AG04449 (cell line): ENCODE results near the gene DLST.

Source experiments
- CTCF ChIA-PET: fragments of 350-600 bp; formaldehyde crosslinking; extraction: SDS; loops from one replicate; lab custom pipeline; 2021; ENCODE audit warnings: antibody characterized with exemption; lab: Yijun Ruan, JAX
- POLR2A ChIA-PET: fragments of 400-600, 350-600 bp; formaldehyde crosslinking; extraction: SDS; loops from one replicate; lab custom pipeline; 2020; ENCODE audit warnings: antibody characterized with exemption, inconsistent platforms; lab: Yijun Ruan, JAX
- DNase-seq: peaks from one replicate; pipeline ENCODE4 v3.0.0-alpha.2; 2010; ENCODE audit warnings: low read depth, low spot score
- H3K4me3 ChIP-seq: 2 replicates; pipeline ENCODE4 v1.5.1; 2011; ENCODE audit warnings: low read depth, mild to moderate bottlenecking, control low read depth, low read length
- TF ChIP-seq, protein P1 (sequence below): IDR thresholded peaks from one replicate; pipeline ENCODE4 v1.5.1; 2011; ENCODE audit warnings: mild to moderate bottlenecking, moderate library complexity, low read length, control low read depth, inconsistent platforms; ENCODE audit not compliant: insufficient read depth; ENCODE audit errors: missing control alignments

DLST gene

DNA sequence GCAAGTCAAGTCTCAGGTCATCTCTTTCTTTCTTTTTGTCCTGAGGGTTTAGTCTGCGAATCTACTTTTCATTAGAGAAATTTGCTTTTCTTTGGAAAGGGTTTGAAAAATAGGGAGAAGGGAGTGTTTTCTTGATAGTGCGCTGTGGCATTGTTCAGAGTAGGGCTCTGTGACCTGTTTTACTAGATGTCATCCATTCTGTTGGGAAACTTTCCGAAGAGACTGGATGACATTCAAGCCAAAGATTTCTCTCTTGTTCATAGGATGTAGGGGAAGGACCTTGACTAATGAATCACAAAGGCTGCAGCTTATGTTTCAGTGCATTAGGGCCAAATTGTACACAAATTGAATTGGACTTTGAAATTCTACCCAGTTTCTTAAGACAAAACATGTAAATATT, 14.7 kb downstream of the DLST start:
- TF ChIP-seq, protein P1, sequence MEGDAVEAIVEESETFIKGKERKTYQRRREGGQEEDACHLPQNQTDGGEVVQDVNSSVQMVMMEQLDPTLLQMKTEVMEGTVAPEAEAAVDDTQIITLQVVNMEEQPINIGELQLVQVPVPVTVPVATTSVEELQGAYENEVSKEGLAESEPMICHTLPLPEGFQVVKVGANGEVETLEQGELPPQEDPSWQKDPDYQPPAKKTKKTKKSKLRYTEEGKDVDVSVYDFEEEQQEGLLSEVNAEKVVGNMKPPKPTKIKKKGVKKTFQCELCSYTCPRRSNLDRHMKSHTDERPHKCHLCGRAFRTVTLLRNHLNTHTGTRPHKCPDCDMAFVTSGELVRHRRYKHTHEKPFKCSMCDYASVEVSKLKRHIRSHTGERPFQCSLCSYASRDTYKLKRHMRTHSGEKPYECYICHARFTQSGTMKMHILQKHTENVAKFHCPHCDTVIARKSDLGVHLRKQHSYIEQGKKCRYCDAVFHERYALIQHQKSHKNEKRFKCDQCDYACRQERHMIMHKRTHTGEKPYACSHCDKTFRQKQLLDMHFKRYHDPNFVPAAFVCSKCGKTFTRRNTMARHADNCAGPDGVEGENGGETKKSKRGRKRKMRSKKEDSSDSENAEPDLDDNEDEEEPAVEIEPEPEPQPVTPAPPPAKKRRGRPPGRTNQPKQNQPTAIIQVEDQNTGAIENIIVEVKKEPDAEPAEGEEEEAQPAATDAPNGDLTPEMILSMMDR: no peak
- CTCF ChIA-PET: interaction anchor here (11.4 to 26.3 kb wide), 3 partner anchors 8 to 195 kb away, joined by 269 to 689 read pairs (median 296); no protein-coding TSS in a partner anchor
- no peak for DNase-seq
- POLR2A ChIA-PET: interaction anchor here (1.5 kb wide), 1 partner anchor 14 kb away, joined by 4 read pairs; no protein-coding TSS in a partner anchor
- H3K4me3 ChIP-seq: no peak overlapping the region

DNA sequence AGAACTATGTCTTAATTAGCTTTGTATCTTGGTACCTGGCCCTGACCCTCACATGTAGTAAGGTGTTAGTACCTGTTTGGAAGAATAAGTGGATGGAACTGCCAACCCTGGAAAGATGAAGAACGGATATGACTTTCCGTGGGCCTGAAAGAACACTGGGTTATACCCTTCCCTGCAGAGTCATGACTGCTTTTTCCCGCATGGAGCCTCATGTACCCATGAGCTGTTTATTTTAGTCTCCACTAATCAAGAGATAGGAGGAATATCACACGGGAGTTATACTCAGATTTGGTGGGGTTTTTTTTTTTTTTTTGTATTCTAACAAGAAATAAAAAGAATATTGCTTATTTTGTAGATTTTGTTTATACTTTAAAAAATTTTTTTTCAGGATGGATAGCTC, 15.9 kb downstream of the DLST start:
- TF ChIP-seq, protein P1: no peak
- POLR2A ChIA-PET: interaction anchor here (0.8 kb wide), 1 partner anchor 12 kb away, joined by 3 read pairs; no protein-coding TSS in a partner anchor
- no peak overlapping the region for H3K4me3 ChIP-seq
- CTCF ChIA-PET: interaction anchor here (0.9 to 26.3 kb wide), 5 partner anchors 7 to 194 kb away, joined by 5 to 689 read pairs (median 269); no protein-coding TSS in a partner anchor
- DNase-seq: no peak

DNA sequence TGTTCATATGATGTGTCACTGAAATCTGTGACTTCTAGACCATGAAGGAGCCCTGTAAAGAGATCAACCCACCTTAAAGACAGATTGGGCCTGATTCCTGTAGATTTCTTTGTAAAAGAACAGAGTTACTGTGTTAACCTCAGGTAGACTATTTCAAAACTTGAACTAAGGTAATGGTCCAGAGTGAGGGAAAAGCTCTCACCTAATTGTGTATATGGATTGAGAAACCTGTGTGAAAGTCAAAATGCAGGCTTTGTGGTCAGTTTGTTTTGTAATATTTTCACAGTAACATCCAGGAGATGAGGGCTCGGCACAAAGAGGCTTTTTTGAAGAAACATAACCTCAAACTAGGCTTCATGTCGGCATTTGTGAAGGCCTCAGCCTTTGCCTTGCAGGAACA, 16.4 kb downstream of the DLST start:
- H3K4me3 ChIP-seq: no peak overlapping the region
- TF ChIP-seq, protein P1: no peak
- CTCF ChIA-PET: interaction anchor here (2.3 to 26.3 kb wide), 4 partner anchors 7 to 193 kb away, joined by 7 to 689 read pairs (median 282); no protein-coding TSS in a partner anchor
- POLR2A ChIA-PET: interaction anchor here (0.8 kb wide), 1 partner anchor 12 kb away, joined by 3 read pairs; no protein-coding TSS in a partner anchor
- DNase-seq: no peak

DNA sequence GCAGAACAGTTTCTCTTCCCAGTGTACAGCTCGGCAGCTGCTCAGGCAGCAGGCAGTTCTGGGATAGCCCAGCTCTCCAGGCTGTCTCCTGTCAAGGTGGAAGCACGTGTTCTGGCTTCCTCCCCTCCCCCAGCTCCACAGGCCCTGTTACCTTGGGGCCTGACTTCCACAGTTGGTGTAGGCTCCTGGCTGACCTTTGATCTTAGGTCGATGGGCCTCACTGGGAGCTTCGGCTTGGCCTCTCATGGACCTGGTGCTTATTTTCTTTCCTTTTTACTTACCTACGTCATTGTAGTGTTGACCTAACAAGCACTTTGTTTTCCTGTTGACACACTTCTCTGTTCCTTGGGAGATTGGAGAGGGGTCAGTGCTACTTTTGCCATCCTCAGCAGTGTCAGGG, 17.0 kb downstream of the DLST start:
- ChIA-PET POLR2A (no interaction called here), CTCF (interaction anchor here (2.3 to 26.3 kb wide), 4 partner anchors 6 to 193 kb away, joined by 7 to 689 read pairs (median 282); no protein-coding TSS in a partner anchor)
- no peak overlapping the region for H3K4me3 ChIP-seq
- TF ChIP-seq, protein P1: no peak
- no peak for DNase-seq

DNA sequence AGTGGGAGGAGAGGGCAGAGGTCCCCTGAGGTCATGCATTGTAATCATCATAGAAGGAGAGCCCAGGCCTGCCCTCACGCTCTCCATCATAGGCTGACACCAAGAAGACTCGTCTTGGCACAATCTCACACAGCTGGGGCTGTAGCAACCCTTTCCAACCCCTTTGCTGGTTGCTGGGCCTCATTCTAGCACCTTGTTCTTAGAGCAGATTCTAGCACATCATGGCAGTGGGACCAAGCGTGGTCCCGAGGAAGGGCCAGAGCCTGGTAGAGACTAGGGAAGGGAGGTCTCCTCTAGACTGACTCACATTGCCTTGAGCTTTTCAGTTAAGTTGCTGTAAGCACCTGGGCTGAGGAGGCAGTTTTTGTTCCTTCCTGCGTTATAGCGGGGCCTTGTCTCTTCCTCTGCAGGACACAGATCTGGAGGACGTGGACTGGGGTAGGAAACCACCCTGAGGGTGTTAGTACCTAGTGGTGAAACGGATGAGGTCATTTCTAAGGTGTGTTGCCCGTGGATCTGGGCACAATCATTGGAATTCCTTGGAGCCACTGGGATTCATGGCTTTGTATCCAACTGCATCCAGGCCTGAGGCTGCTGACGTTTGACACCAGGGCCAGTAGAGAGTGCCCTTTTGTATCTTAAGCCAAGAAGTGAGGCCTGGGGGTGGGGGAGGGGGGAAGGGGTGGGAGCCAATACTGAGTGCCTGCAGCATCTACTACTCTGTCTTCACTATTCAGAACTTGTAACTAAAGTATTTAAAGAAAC, 21.4 kb downstream of the DLST start:
- TF ChIP-seq, protein P1: no peak
- no peak for DNase-seq
- H3K4me3 ChIP-seq: no peak overlapping the region
- ChIA-PET POLR2A (no interaction called here), CTCF (interaction anchor here (0.7 to 26.3 kb wide), 5 partner anchors 10 to 188 kb away, joined by 3 to 689 read pairs (median 269); partner anchors contain the start of genes DLST and PROX2)
